ENCODE results near the gene POLG2. TPM values are rescaled to one million over a fixed set of nuclear protein-coding genes. Genes with fewer than 3 reads are reported as not detected.
A peak's percentile ranks its signal among the peaks of the same experiment; 100 is the strongest.

Gene POLG2
- total RNA-seq, 4 donors from 2014 or later = 2.4 to 41.8 (median 17.8) TPM

DNA sequence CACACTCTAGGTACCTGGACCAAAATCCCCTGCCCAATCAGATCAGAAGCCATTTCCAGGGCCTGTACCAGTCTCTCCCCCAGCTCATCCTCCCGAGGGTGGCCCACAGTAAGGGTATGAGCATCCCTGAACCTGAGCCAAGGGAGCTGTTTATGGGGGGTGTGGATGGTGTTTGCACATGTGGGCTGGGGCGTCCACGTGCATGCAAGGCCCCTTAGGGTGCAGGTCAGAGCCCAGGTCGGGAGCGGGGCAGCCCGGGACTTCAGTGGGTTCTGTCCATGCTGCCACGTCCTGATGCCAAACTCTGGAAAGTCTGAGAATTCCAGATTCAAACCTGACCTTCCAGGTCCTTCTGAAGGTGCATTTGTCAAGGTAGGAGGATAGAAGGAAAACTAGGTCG, 38.1 kb downstream of the POLG2 start:
- intact Hi-C loops (cut with DNase I; ENCODE audit: low total_unique reads) = no loop called here
- H3K27me3 ChIP-seq = no peaks in the 10 kb centered on the region

DNA sequence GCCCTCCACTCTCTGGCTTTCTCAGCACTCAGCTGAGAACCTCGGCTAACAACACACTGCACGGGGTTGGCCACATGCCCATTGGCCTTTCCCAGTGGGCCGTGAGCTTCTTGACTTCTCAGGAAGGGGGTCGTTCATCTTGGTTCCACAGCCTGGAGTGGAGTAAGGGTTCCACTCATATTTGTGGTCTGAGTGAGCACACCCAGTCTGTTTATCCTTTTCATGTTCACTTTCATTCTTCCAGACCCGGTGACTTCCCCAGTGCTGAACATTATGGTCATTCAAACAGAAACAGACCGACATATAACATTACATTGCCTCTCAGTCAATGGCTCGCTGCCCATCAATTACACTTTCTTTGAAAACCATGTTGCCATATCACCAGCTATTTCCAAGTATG, 39.7 kb downstream of the POLG2 start:
- no peak for TF ChIP-seq POLR2A (IDR thresholded peaks at IDR 0.05)
- TF ChIP-seq, protein P1, sequence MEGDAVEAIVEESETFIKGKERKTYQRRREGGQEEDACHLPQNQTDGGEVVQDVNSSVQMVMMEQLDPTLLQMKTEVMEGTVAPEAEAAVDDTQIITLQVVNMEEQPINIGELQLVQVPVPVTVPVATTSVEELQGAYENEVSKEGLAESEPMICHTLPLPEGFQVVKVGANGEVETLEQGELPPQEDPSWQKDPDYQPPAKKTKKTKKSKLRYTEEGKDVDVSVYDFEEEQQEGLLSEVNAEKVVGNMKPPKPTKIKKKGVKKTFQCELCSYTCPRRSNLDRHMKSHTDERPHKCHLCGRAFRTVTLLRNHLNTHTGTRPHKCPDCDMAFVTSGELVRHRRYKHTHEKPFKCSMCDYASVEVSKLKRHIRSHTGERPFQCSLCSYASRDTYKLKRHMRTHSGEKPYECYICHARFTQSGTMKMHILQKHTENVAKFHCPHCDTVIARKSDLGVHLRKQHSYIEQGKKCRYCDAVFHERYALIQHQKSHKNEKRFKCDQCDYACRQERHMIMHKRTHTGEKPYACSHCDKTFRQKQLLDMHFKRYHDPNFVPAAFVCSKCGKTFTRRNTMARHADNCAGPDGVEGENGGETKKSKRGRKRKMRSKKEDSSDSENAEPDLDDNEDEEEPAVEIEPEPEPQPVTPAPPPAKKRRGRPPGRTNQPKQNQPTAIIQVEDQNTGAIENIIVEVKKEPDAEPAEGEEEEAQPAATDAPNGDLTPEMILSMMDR (IDR thresholded peaks at IDR 0.05) = no peak
- no peak overlapping the region for H3K4me3 ChIP-seq
- no peaks in the 10 kb centered on the region for H3K27me3 ChIP-seq
- no peak overlapping the region for H3K27ac ChIP-seq
- intact Hi-C loops (cut with DNase I; ENCODE audit: low total_unique reads) = no loop called here
- DNase-seq = no peak
- no peaks in the 10 kb centered on the region for H3K4me1 ChIP-seq
- H3K36me3 ChIP-seq = no peaks in the 10 kb centered on the region
- no peaks in the 10 kb centered on the region for H3K9me3 ChIP-seq

More for the DNA sequence above, 38.1 kb downstream of the POLG2 start:
- no peaks in the 10 kb centered on the region for H3K9me3 ChIP-seq
- no peak overlapping the region for H3K27ac ChIP-seq
- no peak overlapping the region for H3K4me3 ChIP-seq
- TF ChIP-seq, protein P1 (IDR thresholded peaks at IDR 0.05) = no peak
- no peak for TF ChIP-seq POLR2A (IDR thresholded peaks at IDR 0.05)
- no peaks in the 10 kb centered on the region for H3K4me1 ChIP-seq
- no peaks in the 10 kb centered on the region for H3K36me3 ChIP-seq
- DNase-seq = no peak

DNA sequence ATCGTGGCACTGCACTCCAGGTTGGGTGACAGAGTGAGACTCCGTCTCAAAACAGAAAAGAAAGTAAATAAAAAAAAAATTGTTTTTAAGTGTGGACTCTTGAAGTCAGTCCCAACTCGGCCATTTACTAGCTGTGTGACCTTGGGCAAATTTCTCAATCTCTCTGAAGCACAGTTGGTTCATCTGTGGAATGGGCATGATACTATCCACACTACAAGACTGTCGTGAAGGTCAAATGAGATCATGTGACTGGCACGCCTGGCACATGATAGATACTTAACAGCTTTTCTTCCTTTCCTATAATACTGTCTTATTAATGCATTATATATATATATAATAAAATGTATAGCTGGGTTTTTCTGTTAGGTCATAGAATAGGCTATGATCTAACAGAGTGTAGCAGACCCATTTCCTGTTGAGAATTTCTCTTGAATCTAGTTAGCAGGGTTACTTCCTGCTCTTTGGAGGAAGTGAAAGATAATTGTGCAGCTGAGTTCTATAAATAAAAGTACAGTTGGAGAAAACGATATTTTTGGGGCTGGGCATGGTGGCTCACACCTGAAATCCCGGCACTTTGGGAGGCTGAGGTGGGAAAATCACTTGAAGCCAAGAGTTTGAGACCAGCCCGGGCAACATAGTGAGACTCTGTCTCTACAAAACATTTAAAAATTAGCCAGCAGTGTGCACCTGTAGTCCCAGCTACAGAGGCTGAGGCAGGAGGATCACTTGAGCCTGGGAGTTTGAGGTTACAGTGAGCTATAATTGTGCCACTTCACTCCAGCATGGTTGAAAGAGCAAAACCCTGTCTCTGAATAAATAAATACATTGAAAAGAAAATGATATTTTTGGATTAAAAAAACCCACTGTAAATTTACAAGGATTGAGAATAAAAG, 40.6 kb downstream of the POLG2 start:
- intact Hi-C loops (cut with DNase I; ENCODE audit: low total_unique reads) = no loop called here
- no peak for DNase-seq
- H3K36me3 ChIP-seq = no peaks in the 10 kb centered on the region
- no peak overlapping the region for H3K4me3 ChIP-seq
- TF ChIP-seq POLR2A (IDR thresholded peaks at IDR 0.05) = no peak
- TF ChIP-seq, protein P1 (IDR thresholded peaks at IDR 0.05) = no peak
- no peak overlapping the region for H3K27ac ChIP-seq
- no peaks in the 10 kb centered on the region for H3K4me1 ChIP-seq
- H3K9me3 ChIP-seq = no peaks in the 10 kb centered on the region
- no peaks in the 10 kb centered on the region for H3K27me3 ChIP-seq

DNA sequence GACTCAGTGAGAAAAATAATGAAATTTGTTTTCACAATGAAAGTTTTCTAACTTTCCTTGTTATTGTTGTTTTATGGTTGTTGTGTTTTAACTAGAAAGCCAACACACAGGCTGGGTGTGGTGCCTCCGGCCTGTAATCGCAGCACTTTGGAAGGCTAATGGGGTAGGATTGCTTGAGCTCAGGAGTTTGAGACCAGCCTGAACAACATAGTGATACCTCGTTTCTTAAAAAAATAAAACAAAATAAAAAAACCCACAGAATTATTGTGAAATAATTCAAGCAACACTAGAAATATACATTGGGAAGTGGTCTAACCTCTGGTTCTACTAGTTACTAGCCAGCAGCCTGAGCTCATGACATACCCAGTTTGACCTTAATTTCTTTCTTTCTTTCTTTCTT, 47.3 kb downstream of the POLG2 start:
- Histone ChIP-seq H3K27ac (peak overlapping the region; percentile 54), H3K4me1 (no peaks in the 10 kb centered on the region), H3K27me3 (no peaks in the 10 kb centered on the region), H3K9me3 (no peaks in the 10 kb centered on the region), H3K36me3 (no peaks in the 10 kb centered on the region), H3K4me3 (no peak overlapping the region)
- DNase-seq = no peak
- intact Hi-C loops (cut with DNase I; ENCODE audit: low total_unique reads) = no loop called here
- TF ChIP-seq POLR2A (IDR thresholded peaks at IDR 0.05) = no peak
- TF ChIP-seq, protein P1 (IDR thresholded peaks at IDR 0.05) = no peak

DNA sequence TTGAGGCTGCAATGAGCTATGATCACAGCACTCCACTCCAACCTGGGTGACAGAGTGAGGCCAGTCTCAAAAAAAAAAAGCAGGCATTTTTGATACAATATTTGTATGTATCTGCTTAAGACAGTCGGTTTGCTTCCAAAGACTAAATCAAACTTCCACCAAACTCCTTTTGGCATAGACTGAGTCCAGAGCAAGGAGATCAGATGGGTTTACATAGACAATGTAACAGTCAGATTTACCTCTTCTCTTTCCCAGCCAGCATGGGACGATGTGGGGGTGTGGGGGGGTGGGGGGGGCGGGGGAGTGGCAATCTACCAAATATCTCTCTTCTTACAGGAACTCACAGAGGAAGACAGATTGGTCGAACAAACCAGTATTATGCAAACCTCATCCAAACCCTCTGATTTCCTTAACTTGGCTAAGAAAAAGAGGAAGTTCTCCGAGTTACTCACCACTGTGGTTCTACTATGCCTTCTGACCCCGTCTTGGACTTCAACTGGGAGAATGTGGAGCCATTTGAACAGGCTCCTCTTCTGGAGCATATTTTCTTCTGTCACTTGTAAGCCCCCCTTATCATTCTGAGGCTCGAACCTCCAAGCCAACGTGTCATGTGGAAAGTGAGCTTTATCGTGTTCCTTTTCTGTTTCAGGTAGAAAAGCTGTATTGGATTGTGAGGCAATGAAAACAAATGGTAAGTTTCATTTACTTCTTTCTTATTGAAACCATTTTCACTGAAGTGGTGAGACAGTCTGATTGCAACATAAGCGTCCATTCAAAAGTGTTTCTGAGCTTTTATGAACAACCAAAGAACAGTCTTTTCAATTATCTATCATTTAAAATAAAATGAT, 48.0 kb downstream of the POLG2 start, which contains the start of gene MILR1:
MILR1 (plus strand) TSS at position 451 of the 848 bp plus-strand sequence; CDS start at position 505, 54 bp downstream.
- no peaks in the 10 kb centered on the region for H3K36me3 ChIP-seq
- peak within 1 kb of the TSS; percentile 54 for H3K27ac ChIP-seq
- DNase-seq = peak; percentile 18 to 52
- intact Hi-C loops (cut with DNase I; ENCODE audit: low total_unique reads) = no loop called here
- no peaks in the 10 kb centered on the region for H3K9me3 ChIP-seq
- H3K4me3 ChIP-seq = no peak within 1 kb of the TSS
- no peaks in the 10 kb centered on the region for H3K4me1 ChIP-seq
- TF ChIP-seq, protein P1 (IDR thresholded peaks at IDR 0.05) = no peak
- no peak for TF ChIP-seq POLR2A (IDR thresholded peaks at IDR 0.05)
- H3K27me3 ChIP-seq = no peaks in the 10 kb centered on the region
